ENCODE data around the gene OSBP2. TPM values are rescaled to one million over a fixed set of nuclear protein-coding genes. Genes with fewer than 3 reads are reported as not detected.
"Not testable (repeated sequence)": the region's sequence is repeated elsewhere in the genome, so short reads cannot be mapped to it uniquely, and the experiment has no call there.

OSBP2 gene
- total and polyA plus RNA-seq, 12 donors, result 0.84 to 20.1 (median 13.2) TPM

- DNase-seq, result no peak
- Histone ChIP-seq H3K9me3 (peaks cover 0 to 10% (median 0%) of the 10 kb centered on the region in 11 donors), H3K4me3 (no peak overlapping the region), H3K36me3 (no peaks in the 10 kb centered on the region), H3K27me3 (no peaks in the 10 kb centered on the region), H3K4me1 (peaks cover 0 to 6% (median 0%) of the 10 kb centered on the region in 9 donors), H3K27ac (no peak overlapping the region)
- ATAC-seq, result no peak
- 92 to 93% methylated on average over 5 of the region's 5 CpGs for WGBS, 2 donors
- intact Hi-C loops (cut with DNase I), result no loop called here
- no peak for TF ChIP-seq CTCF (IDR thresholded peaks at IDR 0.05)
Measured at GRCh38 chr22:30732426-30732825, 37.8 kb downstream of the OSBP2 start.

- WGBS, 2 donors, result 73 to 77% methylated on average over 7 of the region's 7 CpGs
- ATAC-seq, result no peak
- no peak for TF ChIP-seq CTCF (IDR thresholded peaks at IDR 0.05)
Measured at GRCh38 chr22:30733181-30733631, 38.5 kb downstream of the OSBP2 start.

GRCh38 chr22:30740007-30740406 is 45.3 kb downstream of the OSBP2 start:
- ATAC-seq; intact Hi-C loops (cut with DNase I); H3K4me3 ChIP-seq; H3K9me3 ChIP-seq; DNase-seq; H3K27me3 ChIP-seq; H3K27ac ChIP-seq; H3K36me3 ChIP-seq: not testable (repeated sequence)
- H3K4me1 ChIP-seq, result peaks cover 0 to 12% (median 0%) of the 10 kb centered on the region in 9 donors
- 73 to 81% methylated on average over 7 of the region's 7 CpGs for WGBS, 2 donors

More at GRCh38 chr22:30733181-30733631, 38.5 kb downstream of the OSBP2 start:
- no peaks in the 10 kb centered on the region for H3K36me3 ChIP-seq
- H3K27ac ChIP-seq, result no peak overlapping the region
- DNase-seq, result no peak
- peaks cover 0 to 10% (median 0%) of the 10 kb centered on the region in 11 donors for H3K9me3 ChIP-seq
- intact Hi-C loops (cut with DNase I), result no loop called here
- no peak overlapping the region for H3K4me3 ChIP-seq
- peaks cover 0 to 6% (median 0%) of the 10 kb centered on the region in 9 donors for H3K4me1 ChIP-seq
- no peaks in the 10 kb centered on the region for H3K27me3 ChIP-seq

GRCh38 chr22:30740511-30740910 is 45.8 kb downstream of the OSBP2 start:
- ATAC-seq; H3K9me3 ChIP-seq; H3K36me3 ChIP-seq; H3K27ac ChIP-seq; DNase-seq; intact Hi-C loops (cut with DNase I); H3K4me3 ChIP-seq; H3K27me3 ChIP-seq: not testable (repeated sequence)
- H3K4me1 ChIP-seq, result peaks cover 0 to 12% (median 0%) of the 10 kb centered on the region in 9 donors
- WGBS, 2 donors, result 86 to 88% methylated on average over 5 of the region's 5 CpGs

GRCh38 chr22:30742291-30743256 is 47.9 kb downstream of the OSBP2 start:
- intact Hi-C loops (cut with DNase I), result no loop called here
- no peak for ATAC-seq
- no peak for DNase-seq
- H3K4me1 ChIP-seq, result peaks cover 0 to 12% (median 0%) of the 10 kb centered on the region in 9 donors
- 89 to 90% methylated on average over 6 of the region's 6 CpGs for WGBS, 2 donors
- H3K36me3 ChIP-seq, result no peaks in the 10 kb centered on the region
- no peak for TF ChIP-seq CTCF (IDR thresholded peaks at IDR 0.05)
- H3K27ac ChIP-seq, result no peak overlapping the region
- no peak overlapping the region for H3K4me3 ChIP-seq
- peaks cover 0 to 4% (median 0%) of the 10 kb centered on the region in 7 donors for H3K27me3 ChIP-seq
- H3K9me3 ChIP-seq, result no peaks in the 10 kb centered on the region
